ENCODE measurements around the gene SRRM3. TPM values are rescaled to one million over a fixed set of nuclear protein-coding genes. Genes with fewer than 3 reads are reported as not detected.

SRRM3 gene
- total and polyA plus RNA-seq, 2 experiments from 2014 or later: 8.6 to 13.8 TPM

DNA sequence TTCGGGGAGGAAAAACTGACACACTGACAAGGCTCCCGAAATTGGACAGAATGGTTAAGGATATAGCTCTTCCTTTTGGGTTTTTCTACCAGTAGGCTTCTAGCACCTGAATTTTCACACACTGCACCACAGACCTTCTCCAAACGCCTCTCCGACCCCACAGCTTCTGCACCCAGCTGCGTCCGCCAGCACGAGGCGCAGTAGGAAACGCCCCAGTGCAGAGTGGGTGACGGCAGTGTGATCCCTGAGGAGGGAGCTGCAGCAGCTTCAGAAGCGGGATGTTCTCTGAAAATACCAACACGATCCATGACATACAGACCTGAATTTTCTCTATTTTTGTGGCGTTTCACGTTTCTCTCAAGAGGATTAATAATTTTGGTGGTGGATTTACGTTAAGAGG lies 126.7 kb downstream of the SRRM3 start (continued):
- TF ChIP-seq, protein P1, sequence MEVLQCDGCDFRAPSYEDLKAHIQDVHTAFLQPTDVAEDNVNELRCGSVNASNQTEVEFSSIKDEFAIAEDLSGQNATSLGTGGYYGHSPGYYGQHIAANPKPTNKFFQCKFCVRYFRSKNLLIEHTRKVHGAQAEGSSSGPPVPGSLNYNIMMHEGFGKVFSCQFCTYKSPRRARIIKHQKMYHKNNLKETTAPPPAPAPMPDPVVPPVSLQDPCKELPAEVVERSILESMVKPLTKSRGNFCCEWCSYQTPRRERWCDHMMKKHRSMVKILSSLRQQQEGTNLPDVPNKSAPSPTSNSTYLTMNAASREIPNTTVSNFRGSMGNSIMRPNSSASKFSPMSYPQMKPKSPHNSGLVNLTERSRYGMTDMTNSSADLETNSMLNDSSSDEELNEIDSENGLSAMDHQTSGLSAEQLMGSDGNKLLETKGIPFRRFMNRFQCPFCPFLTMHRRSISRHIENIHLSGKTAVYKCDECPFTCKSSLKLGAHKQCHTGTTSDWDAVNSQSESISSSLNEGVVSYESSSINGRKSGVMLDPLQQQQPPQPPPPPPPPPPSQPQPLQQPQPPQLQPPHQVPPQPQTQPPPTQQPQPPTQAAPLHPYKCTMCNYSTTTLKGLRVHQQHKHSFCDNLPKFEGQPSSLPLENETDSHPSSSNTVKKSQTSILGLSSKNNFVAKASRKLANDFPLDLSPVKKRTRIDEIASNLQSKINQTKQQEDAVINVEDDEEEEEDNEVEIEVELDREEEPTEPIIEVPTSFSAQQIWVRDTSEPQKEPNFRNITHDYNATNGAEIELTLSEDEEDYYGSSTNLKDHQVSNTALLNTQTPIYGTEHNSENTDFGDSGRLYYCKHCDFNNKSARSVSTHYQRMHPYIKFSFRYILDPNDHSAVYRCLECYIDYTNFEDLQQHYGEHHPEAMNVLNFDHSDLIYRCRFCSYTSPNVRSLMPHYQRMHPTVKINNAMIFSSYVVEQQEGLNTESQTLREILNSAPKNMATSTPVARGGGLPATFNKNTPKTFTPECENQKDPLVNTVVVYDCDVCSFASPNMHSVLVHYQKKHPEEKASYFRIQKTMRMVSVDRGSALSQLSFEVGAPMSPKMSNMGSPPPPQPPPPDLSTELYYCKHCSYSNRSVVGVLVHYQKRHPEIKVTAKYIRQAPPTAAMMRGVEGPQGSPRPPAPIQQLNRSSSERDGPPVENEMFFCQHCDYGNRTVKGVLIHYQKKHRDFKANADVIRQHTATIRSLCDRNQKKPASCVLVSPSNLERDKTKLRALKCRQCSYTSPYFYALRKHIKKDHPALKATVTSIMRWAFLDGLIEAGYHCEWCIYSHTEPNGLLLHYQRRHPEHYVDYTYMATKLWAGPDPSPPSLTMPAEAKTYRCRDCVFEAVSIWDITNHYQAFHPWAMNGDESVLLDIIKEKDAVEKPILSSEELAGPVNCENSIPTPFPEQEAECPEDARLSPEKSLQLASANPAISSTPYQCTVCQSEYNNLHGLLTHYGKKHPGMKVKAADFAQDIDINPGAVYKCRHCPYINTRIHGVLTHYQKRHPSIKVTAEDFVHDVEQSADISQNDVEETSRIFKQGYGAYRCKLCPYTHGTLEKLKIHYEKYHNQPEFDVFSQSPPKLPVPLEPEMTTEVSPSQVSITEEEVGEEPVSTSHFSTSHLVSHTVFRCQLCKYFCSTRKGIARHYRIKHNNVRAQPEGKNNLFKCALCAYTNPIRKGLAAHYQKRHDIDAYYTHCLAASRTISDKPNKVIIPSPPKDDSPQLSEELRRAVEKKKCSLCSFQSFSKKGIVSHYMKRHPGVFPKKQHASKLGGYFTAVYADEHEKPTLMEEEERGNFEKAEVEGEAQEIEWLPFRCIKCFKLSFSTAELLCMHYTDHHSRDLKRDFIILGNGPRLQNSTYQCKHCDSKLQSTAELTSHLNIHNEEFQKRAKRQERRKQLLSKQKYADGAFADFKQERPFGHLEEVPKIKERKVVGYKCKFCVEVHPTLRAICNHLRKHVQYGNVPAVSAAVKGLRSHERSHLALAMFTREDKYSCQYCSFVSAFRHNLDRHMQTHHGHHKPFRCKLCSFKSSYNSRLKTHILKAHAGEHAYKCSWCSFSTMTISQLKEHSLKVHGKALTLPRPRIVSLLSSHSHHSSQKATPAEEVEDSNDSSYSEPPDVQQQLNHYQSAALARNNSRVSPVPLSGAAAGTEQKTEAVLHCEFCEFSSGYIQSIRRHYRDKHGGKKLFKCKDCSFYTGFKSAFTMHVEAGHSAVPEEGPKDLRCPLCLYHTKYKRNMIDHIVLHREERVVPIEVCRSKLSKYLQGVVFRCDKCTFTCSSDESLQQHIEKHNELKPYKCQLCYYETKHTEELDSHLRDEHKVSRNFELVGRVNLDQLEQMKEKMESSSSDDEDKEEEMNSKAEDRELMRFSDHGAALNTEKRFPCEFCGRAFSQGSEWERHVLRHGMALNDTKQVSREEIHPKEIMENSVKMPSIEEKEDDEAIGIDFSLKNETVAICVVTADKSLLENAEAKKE (CRISPR knock-in tag; IDR thresholded peaks at IDR 0.05): no peak

DNA sequence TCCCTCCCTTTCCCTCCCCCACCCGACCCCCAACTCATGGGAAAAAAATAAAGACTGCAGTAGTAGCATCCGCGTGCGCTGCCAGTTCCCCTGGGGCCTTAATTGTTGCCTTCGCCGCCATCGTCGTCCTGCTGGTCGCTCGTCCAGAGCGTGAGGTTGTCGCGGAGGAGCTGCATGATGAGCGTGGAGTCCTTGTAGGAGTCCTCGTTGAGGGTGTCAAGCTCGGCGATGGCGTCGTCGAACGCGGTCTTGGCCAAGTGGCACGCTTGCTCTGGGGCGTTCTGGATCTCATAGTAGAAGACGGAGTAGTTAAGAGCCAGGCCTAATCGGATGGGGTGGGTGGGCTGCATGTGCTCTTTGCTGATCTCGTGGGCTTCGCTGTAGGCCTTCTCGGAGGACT lies 127.8 kb downstream of the SRRM3 start:
- H3K4me3 Mint-ChIP-seq: no peak overlapping the region
- H3K27ac Mint-ChIP-seq: no peak overlapping the region
- Histone ChIP-seq H3K79me2 (replicated peaks; ENCODE audit: insufficient read depth) (peaks cover 99% of the 10 kb centered on the region), H3K27ac (ENCODE audit: low read depth) (no peak overlapping the region), H3K36me3 (ENCODE audit: insufficient read depth) (peaks cover 40% of the 10 kb centered on the region), H3F3A (replicated peaks; ENCODE audit: low read depth) (peaks cover 50% of the 10 kb centered on the region), H3K4me3 (no peak overlapping the region), H3K9me2 (ENCODE audit: insufficient read depth) (no peaks in the 10 kb centered on the region), H3K4me2 (no peak overlapping the region), H3K27me3 (ENCODE audit: insufficient read depth) (no peaks in the 10 kb centered on the region), H4K20me1 (replicated peaks; ENCODE audit: insufficient read depth) (peaks cover 76% of the 10 kb centered on the region), H2AFZ (no peak overlapping the region), H3K4me1 (ENCODE audit: insufficient read depth) (peaks cover 7% of the 10 kb centered on the region; the same call in 1 of the 2 replicates)
- no peak for ATAC-seq
- peaks cover 7% of the 10 kb centered on the region for H3K27me3 Mint-ChIP-seq (ENCODE audit: insufficient read depth, low read depth, poor library complexity)
- no peak for DNase-seq (ENCODE audit: low spot score)
- TF ChIP-seq, protein P2, sequence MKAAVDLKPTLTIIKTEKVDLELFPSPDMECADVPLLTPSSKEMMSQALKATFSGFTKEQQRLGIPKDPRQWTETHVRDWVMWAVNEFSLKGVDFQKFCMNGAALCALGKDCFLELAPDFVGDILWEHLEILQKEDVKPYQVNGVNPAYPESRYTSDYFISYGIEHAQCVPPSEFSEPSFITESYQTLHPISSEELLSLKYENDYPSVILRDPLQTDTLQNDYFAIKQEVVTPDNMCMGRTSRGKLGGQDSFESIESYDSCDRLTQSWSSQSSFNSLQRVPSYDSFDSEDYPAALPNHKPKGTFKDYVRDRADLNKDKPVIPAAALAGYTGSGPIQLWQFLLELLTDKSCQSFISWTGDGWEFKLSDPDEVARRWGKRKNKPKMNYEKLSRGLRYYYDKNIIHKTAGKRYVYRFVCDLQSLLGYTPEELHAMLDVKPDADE (IDR thresholded peaks at IDR 0.05): no peak
- no peaks in the 10 kb centered on the region for H3K9me3 Mint-ChIP-seq
- H3K36me3 Mint-ChIP-seq (ENCODE audit: low read depth): peaks cover 89% of the 10 kb centered on the region
- peaks cover 33% of the 10 kb centered on the region for H3K4me1 Mint-ChIP-seq

DNA sequence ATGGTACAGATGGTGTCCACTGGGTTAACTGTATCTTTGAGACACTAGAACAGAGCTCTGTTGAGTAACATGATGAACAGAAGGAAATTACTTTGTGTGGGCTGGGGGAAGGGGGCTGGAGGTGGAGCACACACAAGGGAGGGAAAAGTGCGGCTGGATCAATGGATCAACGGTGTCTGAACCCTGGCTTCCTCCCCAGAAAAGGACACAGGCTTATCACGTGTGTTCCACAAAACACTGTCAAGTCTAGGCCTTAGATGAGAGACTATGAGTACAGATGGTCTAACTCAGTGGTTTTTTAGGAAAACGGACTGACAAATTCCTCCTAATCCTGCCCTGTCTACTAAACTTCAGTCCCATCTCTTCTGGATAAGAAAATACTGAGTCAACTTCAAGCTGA lies 128.6 kb downstream of the SRRM3 start:
- no peak for DNase-seq (ENCODE audit: low spot score)
- Histone ChIP-seq H3K4me2 (no peak overlapping the region), H3K36me3 (ENCODE audit: insufficient read depth) (peaks cover 40% of the 10 kb centered on the region), H3F3A (replicated peaks; ENCODE audit: low read depth) (peaks cover 43% of the 10 kb centered on the region), H3K27me3 (ENCODE audit: insufficient read depth) (no peaks in the 10 kb centered on the region), H3K4me3 (no peak overlapping the region), H3K9me2 (ENCODE audit: insufficient read depth) (no peaks in the 10 kb centered on the region), H3K27ac (ENCODE audit: low read depth) (peak overlapping the region; percentile 17; the same call in 1 of the 2 replicates), H2AFZ (no peak overlapping the region), H3K4me1 (ENCODE audit: insufficient read depth) (peaks cover 7% of the 10 kb centered on the region; the same call in 1 of the 2 replicates), H4K20me1 (replicated peaks; ENCODE audit: insufficient read depth) (peaks cover 80% of the 10 kb centered on the region), H3K79me2 (replicated peaks; ENCODE audit: insufficient read depth) (peaks cover 99% of the 10 kb centered on the region)
- peaks cover 83% of the 10 kb centered on the region for H3K36me3 Mint-ChIP-seq (ENCODE audit: low read depth)
- H3K9me3 Mint-ChIP-seq: no peaks in the 10 kb centered on the region
- peaks cover 33% of the 10 kb centered on the region for H3K4me1 Mint-ChIP-seq
- no peak for ATAC-seq
- peaks cover 7% of the 10 kb centered on the region for H3K27me3 Mint-ChIP-seq (ENCODE audit: insufficient read depth, low read depth, poor library complexity)
- H3K4me3 Mint-ChIP-seq: no peak overlapping the region
- H3K27ac Mint-ChIP-seq: no peak overlapping the region
- TF ChIP-seq ZNF331 (CRISPR knock-in tag; IDR thresholded peaks at IDR 0.05; ENCODE audit: low read depth) (no peak), ZNF114 (CRISPR knock-in tag; IDR thresholded peaks at IDR 0.05) (no peak), JUNB (IDR thresholded peaks at IDR 0.05; ENCODE audit: unreplicated experiment) (no peak), CREB1 (CRISPR knock-in tag; IDR thresholded peaks at IDR 0.05; ENCODE audit: low read depth) (no peak), POLR2AphosphoS5 (IDR thresholded peaks at IDR 0.05; ENCODE audit: low read depth) (no peak), EZH2 (IDR thresholded peaks at IDR 0.05; ENCODE audit: low read depth, unreplicated experiment) (no peak)

All from GM23338 (cell line).